WTC11 (cell line): ENCODE data around the gene CX3CL1.

Experiments used
- ATF1 ChIP-seq: sonication (generic); formaldehyde crosslinking; IDR thresholded peaks from 2 replicates; pipeline ENCODE4 v1.8.1; 2023; ENCODE audit warnings: mild to moderate bottlenecking, moderate library complexity, missing genetic modification reagents
- ATF2 ChIP-seq: sonication (generic); formaldehyde crosslinking; IDR thresholded peaks from 2 replicates; pipeline ENCODE4 v1.8.1; 2022; ENCODE audit warnings: low read depth, missing genetic modification reagents, borderline replicate concordance
- CREB1 ChIP-seq: sonication (generic); formaldehyde crosslinking; IDR thresholded peaks from 2 replicates; pipeline ENCODE4 v1.8.0; 2023; ENCODE audit warnings: mild to moderate bottlenecking, missing genetic modification reagents
- CTCF ChIP-seq: fragments of 200-600 bp; IDR thresholded peaks from 2 replicates; pipeline ENCODE4 v1.8.0; 2022; ENCODE audit warnings: antibody characterized with exemption
- ETV6 ChIP-seq: sonication (generic); formaldehyde crosslinking; IDR thresholded peaks from 2 replicates; pipeline ENCODE4 v1.8.1; 2022; ENCODE audit warnings: mild to moderate bottlenecking, missing genetic modification reagents
- NFE2L1 ChIP-seq: sonication (generic); formaldehyde crosslinking; IDR thresholded peaks from 2 replicates; pipeline ENCODE4 v1.8.1; 2023; ENCODE audit warnings: missing genetic modification reagents
- NR2C2 ChIP-seq: sonication (generic); formaldehyde crosslinking; IDR thresholded peaks from 2 replicates; pipeline ENCODE4 v1.8.0; 2022; ENCODE audit warnings: mild to moderate bottlenecking, missing genetic modification reagents
- RELA ChIP-seq: sonication (generic); formaldehyde crosslinking; IDR thresholded peaks from 2 replicates; pipeline ENCODE4 v1.8.1; 2022; ENCODE audit warnings: missing genetic modification reagents, mild to moderate bottlenecking, borderline replicate concordance
- TCF7 ChIP-seq: sonication (generic); formaldehyde crosslinking; IDR thresholded peaks from 2 replicates; pipeline ENCODE4 v1.8.0; 2022; ENCODE audit warnings: mild to moderate bottlenecking, low read depth, missing genetic modification reagents, moderate library complexity
- ZBTB43 ChIP-seq: sonication (generic); formaldehyde crosslinking; IDR thresholded peaks from 2 replicates; pipeline ENCODE4 v1.8.1; 2023; ENCODE audit warnings: mild to moderate bottlenecking, missing genetic modification reagents
- ZNF512 ChIP-seq: sonication (generic); formaldehyde crosslinking; IDR thresholded peaks from 2 replicates; pipeline ENCODE4 v1.8.1; 2022; ENCODE audit warnings: missing genetic modification reagents, borderline replicate concordance
- ZNF532 ChIP-seq: fragments of 250-450 bp; sonication (Bioruptor Pico); IDR thresholded peaks from 2 replicates; pipeline ENCODE4 v1.9.0; 2021; ENCODE audit warnings: mild to moderate bottlenecking, borderline replicate concordance

- TF ChIP-seq CTCF (no peak), ZNF512 (CRISPR knock-in tag) (no peak), ETV6 (CRISPR knock-in tag) (no peak), NR2C2 (CRISPR knock-in tag) (no peak), ZNF532 (CRISPR knock-in tag) (no peak), RELA (no peak), ATF2 (CRISPR knock-in tag) (no peak), NFE2L1 (CRISPR knock-in tag) (no peak), CREB1 (no peak), ZBTB43 (CRISPR knock-in tag) (no peak), TCF7 (CRISPR knock-in tag) (no peak), ATF1 (CRISPR knock-in tag) (no peak)
Measured at GRCh38 chr16:57347858-57348257, 24.4 kb upstream of the CX3CL1 start.
